ENCODE results near the gene WDR91.

The WDR91 gene

DNA sequence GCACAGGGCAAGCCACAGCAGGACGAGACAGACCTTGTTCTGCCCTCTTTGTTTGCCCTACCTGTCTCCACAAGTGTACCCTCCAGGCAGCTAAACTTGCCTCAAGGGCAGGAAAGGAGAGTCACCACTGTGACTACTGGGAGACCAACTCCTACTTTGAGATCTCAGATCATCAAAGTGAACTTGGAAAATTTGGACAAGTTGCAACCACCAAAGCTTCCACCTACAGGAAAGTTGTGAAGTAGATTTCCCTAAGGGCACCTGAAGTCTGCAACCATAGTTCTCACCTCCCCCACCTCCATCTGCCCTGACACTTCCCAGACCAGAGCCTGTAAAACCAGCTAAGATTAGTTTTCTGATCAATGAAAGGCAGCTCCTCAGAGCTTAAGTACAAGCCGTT lies 2.5 kb upstream of the WDR91 start:
- TF ChIP-seq, protein P1, sequence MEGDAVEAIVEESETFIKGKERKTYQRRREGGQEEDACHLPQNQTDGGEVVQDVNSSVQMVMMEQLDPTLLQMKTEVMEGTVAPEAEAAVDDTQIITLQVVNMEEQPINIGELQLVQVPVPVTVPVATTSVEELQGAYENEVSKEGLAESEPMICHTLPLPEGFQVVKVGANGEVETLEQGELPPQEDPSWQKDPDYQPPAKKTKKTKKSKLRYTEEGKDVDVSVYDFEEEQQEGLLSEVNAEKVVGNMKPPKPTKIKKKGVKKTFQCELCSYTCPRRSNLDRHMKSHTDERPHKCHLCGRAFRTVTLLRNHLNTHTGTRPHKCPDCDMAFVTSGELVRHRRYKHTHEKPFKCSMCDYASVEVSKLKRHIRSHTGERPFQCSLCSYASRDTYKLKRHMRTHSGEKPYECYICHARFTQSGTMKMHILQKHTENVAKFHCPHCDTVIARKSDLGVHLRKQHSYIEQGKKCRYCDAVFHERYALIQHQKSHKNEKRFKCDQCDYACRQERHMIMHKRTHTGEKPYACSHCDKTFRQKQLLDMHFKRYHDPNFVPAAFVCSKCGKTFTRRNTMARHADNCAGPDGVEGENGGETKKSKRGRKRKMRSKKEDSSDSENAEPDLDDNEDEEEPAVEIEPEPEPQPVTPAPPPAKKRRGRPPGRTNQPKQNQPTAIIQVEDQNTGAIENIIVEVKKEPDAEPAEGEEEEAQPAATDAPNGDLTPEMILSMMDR (IDR thresholded peaks at IDR 0.05; ENCODE audit: low read depth, low read length) = no peak

DNA sequence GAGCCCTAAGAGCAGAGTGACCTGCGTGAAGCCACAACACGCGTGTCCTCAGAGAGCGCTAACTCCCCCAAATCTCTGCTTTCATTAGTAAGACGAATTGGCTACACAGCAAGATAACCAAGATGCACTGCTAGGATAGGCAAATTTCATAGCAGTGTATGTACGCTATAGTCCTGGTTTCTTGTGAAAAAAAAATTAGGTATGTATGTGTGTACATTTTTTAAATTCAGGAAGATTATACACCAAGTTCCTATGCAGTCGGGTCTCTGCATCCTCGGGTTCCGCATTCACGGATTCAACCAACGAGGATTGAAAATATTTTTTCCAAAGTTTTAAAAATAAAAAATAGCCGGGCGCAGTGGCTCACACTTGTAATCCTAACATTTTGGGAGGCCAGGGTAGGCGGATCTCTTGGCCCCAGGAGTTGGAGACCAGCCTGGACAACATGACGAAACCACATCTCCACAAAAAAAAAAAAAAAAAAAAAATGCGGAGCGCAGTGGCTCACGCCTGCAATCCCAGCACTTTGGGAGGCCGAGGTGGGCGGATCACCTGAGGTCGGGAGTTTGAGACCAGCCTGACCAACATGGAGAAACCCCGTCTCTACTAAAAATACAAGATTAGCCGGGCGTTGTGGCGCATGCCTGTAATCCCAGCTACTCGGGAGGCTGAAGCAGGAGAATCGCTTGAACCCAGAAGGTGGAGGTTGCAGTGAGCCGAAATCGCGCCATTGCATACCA lies 790 bp upstream of the WDR91 start:
- DNase-seq (ENCODE audit: extremely low read depth, low read depth) = peak; percentile 42

More for the DNA sequence above, 2.5 kb upstream of the WDR91 start:
- DNase-seq (ENCODE audit: extremely low read depth, low read depth) = no peak

DNA sequence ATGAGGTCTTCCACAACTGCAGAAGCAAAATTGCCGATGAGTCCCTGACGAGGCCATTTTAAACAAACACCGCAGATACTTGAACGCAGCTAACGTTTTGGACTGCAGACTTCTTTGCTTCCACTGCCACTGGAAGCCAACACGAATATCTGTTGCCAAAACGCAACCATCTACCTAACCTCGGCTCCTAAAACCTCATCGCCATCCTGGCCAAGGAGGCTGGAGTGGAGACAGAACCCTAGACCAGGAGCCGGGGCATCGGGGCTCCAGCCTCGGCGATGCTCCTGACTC lies 493 bp downstream of the WDR91 start:
- TF ChIP-seq, protein P1 (IDR thresholded peaks at IDR 0.05; ENCODE audit: low read depth, low read length) = no peak
- no peak for DNase-seq (ENCODE audit: extremely low read depth, low read depth)

DNA sequence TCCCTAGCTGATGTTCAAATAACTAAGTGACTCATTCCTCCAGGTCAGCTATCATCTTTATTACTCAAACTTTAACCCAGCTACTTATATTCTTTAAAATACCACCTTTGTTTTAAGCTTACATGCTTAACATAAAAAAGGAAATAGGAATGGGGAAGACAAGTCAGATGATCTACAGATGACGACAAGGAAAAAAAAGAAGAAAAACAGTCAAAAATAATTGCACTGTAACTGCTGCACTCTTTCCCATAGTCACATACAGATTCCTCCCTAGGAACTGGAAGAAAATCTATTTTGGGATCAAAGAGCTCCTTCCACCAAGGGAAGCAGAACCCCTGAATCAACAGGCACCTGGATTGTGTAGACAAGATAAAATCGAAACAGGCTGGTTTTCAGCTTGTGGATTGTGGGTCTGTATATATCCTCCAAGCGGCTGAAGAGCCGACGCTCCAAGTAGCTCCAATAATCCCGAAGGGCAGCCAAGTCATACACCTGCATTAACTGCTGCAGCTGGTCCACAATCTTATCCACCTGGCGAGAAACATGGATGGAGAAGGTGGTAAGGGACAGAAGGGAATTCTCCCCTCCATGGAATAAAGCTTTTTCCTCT lies 2.0 kb downstream of the WDR91 start:
- no peak for DNase-seq (ENCODE audit: extremely low read depth, low read depth)
- TF ChIP-seq, protein P1 (IDR thresholded peaks at IDR 0.05; ENCODE audit: low read depth, low read length) = no peak

DNA sequence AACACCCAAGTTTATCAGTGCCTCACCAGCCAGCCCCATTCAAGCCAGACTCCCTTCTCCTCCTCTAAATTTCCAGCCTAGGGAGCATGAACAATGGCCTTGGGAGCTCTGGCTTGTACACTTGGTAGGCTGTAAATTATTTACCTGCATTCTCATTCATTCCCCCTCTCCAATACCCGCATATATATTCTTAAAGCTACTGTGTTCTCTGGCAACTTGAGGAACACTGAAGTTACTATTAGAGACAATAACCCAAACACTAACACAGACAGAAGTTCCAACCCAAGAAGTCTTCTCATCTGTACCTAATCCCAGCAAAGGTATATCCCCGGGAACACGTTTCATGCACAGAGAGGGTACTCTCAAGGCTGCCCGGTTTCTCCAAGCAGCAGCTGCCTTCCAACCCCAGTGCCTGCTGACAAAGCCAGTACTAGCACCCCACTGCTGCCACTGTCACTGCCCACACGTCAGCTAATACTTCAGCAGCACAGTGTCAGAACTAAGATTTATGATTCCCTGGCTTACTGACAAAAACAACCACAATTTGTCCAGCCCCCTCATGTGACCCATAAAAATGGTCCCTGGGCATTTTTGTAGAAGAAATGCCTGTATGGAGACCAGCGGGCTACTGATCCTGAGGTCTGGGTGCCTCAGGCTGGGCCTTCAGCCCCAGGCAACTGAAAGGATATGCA lies 3.1 kb downstream of the WDR91 start:
- TF ChIP-seq, protein P1 (IDR thresholded peaks at IDR 0.05; ENCODE audit: low read depth, low read length) = no peak
- DNase-seq (ENCODE audit: extremely low read depth, low read depth) = no peak

DNA sequence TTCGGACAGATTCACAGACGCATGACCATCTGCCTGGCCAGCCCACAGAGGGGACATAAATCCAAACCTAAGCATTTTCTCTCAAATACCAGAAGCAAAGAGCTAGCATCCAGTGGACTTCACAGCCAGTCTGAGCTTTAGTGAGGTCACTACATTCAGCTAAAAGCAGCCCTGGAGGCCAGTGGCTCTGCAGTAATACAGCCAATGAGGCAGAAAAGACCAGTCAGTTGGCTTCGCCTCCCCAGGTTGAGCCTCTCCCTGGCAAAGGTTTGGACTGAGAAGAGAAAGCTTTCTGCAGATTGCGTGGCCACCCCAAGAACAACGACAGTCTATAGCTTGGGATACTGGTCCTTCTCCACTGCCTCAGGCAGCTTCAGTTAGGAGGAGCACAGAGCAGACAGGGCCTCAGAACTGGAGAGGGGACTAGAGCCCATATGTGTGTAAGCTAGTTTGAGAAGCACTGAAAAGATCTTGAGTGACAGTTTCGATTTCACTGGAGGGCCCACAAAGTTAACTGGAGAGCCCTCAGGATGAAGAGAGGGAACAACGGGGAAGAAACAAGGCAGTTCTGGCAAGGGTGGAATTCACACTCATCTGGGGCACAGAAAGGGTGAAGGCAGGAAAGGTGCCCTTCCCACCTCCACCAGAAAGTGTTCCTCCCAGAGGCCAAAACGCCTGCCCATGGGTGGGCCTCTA lies 3.8 kb downstream of the WDR91 start:
- no peak for DNase-seq (ENCODE audit: extremely low read depth, low read depth)
- TF ChIP-seq, protein P1 (IDR thresholded peaks at IDR 0.05; ENCODE audit: low read depth, low read length) = no peak

DNA sequence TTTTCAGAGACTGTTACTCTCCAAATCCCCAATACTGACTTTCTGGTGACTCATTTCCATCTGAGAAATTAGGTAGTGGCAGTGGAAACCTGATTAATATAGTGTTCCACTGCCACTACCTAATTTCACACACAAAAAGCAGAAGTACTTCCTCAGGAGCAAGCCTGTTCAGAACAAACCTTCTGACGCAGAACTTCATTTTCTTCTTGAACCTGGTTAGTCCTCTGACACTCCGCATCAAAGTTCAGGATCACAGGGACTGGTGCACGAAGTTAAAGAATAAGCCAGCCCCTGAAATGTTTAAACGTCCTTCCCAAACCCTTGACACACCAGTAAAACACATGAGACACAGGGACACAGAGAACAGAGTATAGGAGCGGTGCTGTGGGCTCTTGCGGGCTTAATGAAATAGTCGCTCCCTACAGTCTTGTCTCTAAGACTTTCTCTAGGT lies 4.4 kb downstream of the WDR91 start:
- TF ChIP-seq, protein P1 (IDR thresholded peaks at IDR 0.05; ENCODE audit: low read depth, low read length) = no peak
- DNase-seq (ENCODE audit: extremely low read depth, low read depth) = no peak
